Transverse colon (tissue), 4 donors: Measurements from ENCODE around the gene EPGN. TPM values are rescaled to one million over a fixed set of nuclear protein-coding genes. Genes with fewer than 3 reads are reported as not detected.

Experiments used
- DNase-seq: peaks from one replicate; pipeline ENCODE4 v3.0.0-alpha.2; 2019
- H3K27ac ChIP-seq, 4 donors: fragments of 200-600 bp; sonication (generic); 2 replicates each; pipeline ENCODE4 v1.5.1; 2016 to 2018; ENCODE audit warnings: inconsistent platforms in 4 of 4
- H3K27me3 ChIP-seq: fragments of 200-600 bp; sonication (generic); 2 replicates; pipeline ENCODE4 v1.5.1; 2017; ENCODE audit warnings: inconsistent platforms
- H3K36me3 ChIP-seq, 4 donors: fragments of 200-600 bp; sonication (generic); 2 replicates each; pipeline ENCODE4 v1.5.1; 2017 to 2019; ENCODE audit warnings: inconsistent platforms in 4 of 4
- H3K4me1 ChIP-seq, 4 donors: fragments of 200-600 bp; sonication (generic); 2 replicates each; pipeline ENCODE4 v1.5.1; 2017 to 2020; ENCODE audit warnings: inconsistent platforms in 4 of 4
- H3K4me3 ChIP-seq, 4 donors: fragments of 200-600 bp; sonication (generic); 1 replicate in 1 of 4; 2 replicates in 3 of 4; pipeline versions ENCODE4 v1.5.1 to v1.6.1; 2017 to 2019; ENCODE audit warnings: inconsistent platforms in 4 of 4
- H3K9me3 ChIP-seq, 2 donors: fragments of 200-600 bp; sonication (generic); 2 replicates each; pipeline ENCODE4 v1.5.1; 2017 to 2019; ENCODE audit warnings: inconsistent platforms in 2 of 2
- EP300 ChIP-seq: sonication (generic); formaldehyde crosslinking; IDR thresholded peaks from one replicate; pipeline ENCODE4 v1.6.1; 2017; ENCODE audit warnings: antibody characterized with exemption, low read depth
- POLR2A ChIP-seq: fragments of 450-650 bp; IDR thresholded peaks from one replicate; pipeline ENCODE4 v1.6.1; 2016; ENCODE audit warnings: antibody characterized with exemption, mild to moderate bottlenecking, moderate library complexity
- POLR2AphosphoS5 ChIP-seq, 3 donors: sonication (generic); formaldehyde crosslinking; IDR thresholded peaks; one replicate each; pipeline ENCODE4 v1.6.1; 2016; ENCODE audit warnings: antibody characterized with exemption in 3 of 3
- WGBS, 2 donors: methylation state at CpG; one replicate each; pipeline ENCODE4 v1.1.5; 2018; ENCODE audit warnings: low coverage in 1 of 2; 5-methylcytosine and 5-hydroxymethylcytosine counted together
- in situ Hi-C, 4 donors: fragments of 200-750 bp; cut with MboI; loops; one replicate each; pipeline versions ENCODE4 v1.15.0 to v1.15.1; 2017; ENCODE audit warnings: low sequenced_read_pairs in 3 of 4, low pct_ligation_motif_present in 1 of 4, low pct_unique_long_range_greater_than_20kb in 1 of 4
- intact Hi-C: fragments of 100-400 bp; cut with DNase I; formaldehyde crosslinking; loops from one replicate; pipeline ENCODE4 v1.15.1; 2023; ENCODE audit warnings: low total_unique reads
- total RNA-seq, 4 donors: library from RNA; depleted of rRNA; stranded (reverse); fragments of >200 nt; gene quantifications; one replicate each; pipeline ENCODE4 v1.1.0, GENCODE V29; 2016
- TF ChIP-seq, protein P1 (sequence below), 5 experiments: fragments of 200-600 bp in 3 of 5; fragments of 450-650 bp in 2 of 5; sonication (generic) in 3 of 5; IDR thresholded peaks; 1 replicate in 2 of 5; 2 replicates in 3 of 5; pipeline ENCODE4 v1.5.1; 2016 to 2017; ENCODE audit warnings: antibody characterized with exemption in 5 of 5, inconsistent platforms in 3 of 5, mild to moderate bottlenecking in 2 of 5, moderate library complexity in 1 of 5

EPGN gene
- total RNA-seq, 4 donors from 2014 or later = not detected

- no peak for DNase-seq
- Histone ChIP-seq H3K27me3 (no peaks in the 10 kb centered on the region), H3K27ac (no peak overlapping the region), H3K4me3 (no peak overlapping the region), H3K36me3 (no peaks in the 10 kb centered on the region), H3K4me1 (no peaks in the 10 kb centered on the region), H3K9me3 (no peaks in the 10 kb centered on the region)
- intact Hi-C loops (no loop called here), in situ Hi-C loops (loop anchor here (10.0 to 25.0 kb wide), 2 partner anchors 114 to 122 kb away; no protein-coding TSS in a partner anchor)
- TF ChIP-seq POLR2AphosphoS5 (IDR thresholded peaks at IDR 0.05) = no peak
- no peak for TF ChIP-seq EP300
- no peak for TF ChIP-seq POLR2A
- TF ChIP-seq, protein P1, sequence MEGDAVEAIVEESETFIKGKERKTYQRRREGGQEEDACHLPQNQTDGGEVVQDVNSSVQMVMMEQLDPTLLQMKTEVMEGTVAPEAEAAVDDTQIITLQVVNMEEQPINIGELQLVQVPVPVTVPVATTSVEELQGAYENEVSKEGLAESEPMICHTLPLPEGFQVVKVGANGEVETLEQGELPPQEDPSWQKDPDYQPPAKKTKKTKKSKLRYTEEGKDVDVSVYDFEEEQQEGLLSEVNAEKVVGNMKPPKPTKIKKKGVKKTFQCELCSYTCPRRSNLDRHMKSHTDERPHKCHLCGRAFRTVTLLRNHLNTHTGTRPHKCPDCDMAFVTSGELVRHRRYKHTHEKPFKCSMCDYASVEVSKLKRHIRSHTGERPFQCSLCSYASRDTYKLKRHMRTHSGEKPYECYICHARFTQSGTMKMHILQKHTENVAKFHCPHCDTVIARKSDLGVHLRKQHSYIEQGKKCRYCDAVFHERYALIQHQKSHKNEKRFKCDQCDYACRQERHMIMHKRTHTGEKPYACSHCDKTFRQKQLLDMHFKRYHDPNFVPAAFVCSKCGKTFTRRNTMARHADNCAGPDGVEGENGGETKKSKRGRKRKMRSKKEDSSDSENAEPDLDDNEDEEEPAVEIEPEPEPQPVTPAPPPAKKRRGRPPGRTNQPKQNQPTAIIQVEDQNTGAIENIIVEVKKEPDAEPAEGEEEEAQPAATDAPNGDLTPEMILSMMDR (IDR thresholded peaks at IDR 0.05) = no peak
Measured at GRCh38 chr4:74309223-74309622, 953 bp downstream of the EPGN start.

DNA sequence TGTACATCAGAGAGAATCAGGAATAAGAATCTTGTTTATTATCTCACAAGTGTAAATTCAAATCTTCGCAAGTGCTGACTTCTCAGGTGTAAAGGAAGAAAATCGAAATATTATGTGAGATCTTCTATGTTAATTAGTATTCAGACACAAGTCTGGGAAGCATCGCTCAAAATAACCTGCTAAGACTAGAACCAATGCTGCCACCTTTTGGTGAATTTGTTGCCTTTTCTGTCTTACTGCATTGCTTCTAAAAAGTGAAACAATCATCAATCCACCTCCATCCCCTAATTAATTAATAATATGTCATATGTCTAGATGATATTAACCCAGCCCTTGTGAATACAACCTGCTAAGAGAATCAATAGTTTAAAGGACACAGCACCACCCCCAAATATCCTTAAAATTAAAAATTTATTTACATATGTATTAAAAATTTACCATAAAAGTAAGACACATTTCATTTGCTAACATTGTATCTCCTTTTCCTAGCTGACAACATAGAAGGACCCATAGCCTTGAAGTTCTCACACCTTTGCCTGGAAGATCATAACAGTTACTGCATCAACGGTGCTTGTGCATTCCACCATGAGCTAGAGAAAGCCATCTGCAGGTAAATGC lies 3.5 kb downstream of the EPGN start:
- in situ Hi-C loops (loop anchor here in 2 of 4 donors (10.0 to 25.0 kb wide), 2 partner anchors 87 to 125 kb away; no protein-coding TSS in a partner anchor), intact Hi-C loops (no loop called here)
- no peaks in the 10 kb centered on the region for H3K9me3 ChIP-seq
- no peaks in the 10 kb centered on the region for H3K36me3 ChIP-seq
- no peaks in the 10 kb centered on the region for H3K4me1 ChIP-seq
- no peak overlapping the region for H3K27ac ChIP-seq
- H3K4me3 ChIP-seq = no peak overlapping the region
- no peak for DNase-seq
- TF ChIP-seq POLR2AphosphoS5 (IDR thresholded peaks at IDR 0.05) (no peak), POLR2A (no peak), EP300 (no peak)
- TF ChIP-seq, protein P1 (IDR thresholded peaks at IDR 0.05) = peak; percentile 20 to 55 (median 45)
- no peaks in the 10 kb centered on the region for H3K27me3 ChIP-seq
- WGBS, 2 donors = 26 to 27% methylated on average over 4 of the region's 4 CpGs

GRCh38 chr4:74314329-74314728 lies 6.1 kb downstream of the EPGN start:
- WGBS, 2 donors = 89 to 100% methylated on average over 2 of the region's 2 CpGs

GRCh38 chr4:74314944-74315343 lies 6.7 kb downstream of the EPGN start:
- WGBS, 2 donors = 75% methylated on average over 2 of the region's 2 CpGs; no CpG with 5 or more reads in 1 of the 2 donors
- Histone ChIP-seq H3K9me3 (no peaks in the 10 kb centered on the region), H3K4me3 (no peak overlapping the region), H3K36me3 (no peaks in the 10 kb centered on the region), H3K27me3 (no peaks in the 10 kb centered on the region), H3K27ac (no peak overlapping the region), H3K4me1 (no peaks in the 10 kb centered on the region)
- in situ Hi-C loops (loop anchor here in 2 of 4 donors (10.0 to 25.0 kb wide), 2 partner anchors 90 to 128 kb away; no protein-coding TSS in a partner anchor), intact Hi-C loops (no loop called here)
- DNase-seq = no peak
- TF ChIP-seq, protein P1 (IDR thresholded peaks at IDR 0.05) = no peak
- TF ChIP-seq POLR2A (no peak), POLR2AphosphoS5 (IDR thresholded peaks at IDR 0.05) (no peak), EP300 (no peak)

More at GRCh38 chr4:74314329-74314728, 6.1 kb downstream of the EPGN start:
- no peak for DNase-seq
- H3K4me1 ChIP-seq = no peaks in the 10 kb centered on the region
- TF ChIP-seq POLR2AphosphoS5 (IDR thresholded peaks at IDR 0.05) (no peak), POLR2A (no peak), EP300 (no peak)
- TF ChIP-seq, protein P1 (IDR thresholded peaks at IDR 0.05) = no peak
- H3K36me3 ChIP-seq = no peaks in the 10 kb centered on the region
- H3K9me3 ChIP-seq = no peaks in the 10 kb centered on the region
- H3K27ac ChIP-seq = no peak overlapping the region
- no peaks in the 10 kb centered on the region for H3K27me3 ChIP-seq
- intact Hi-C loops = no loop called here
- in situ Hi-C loops = loop anchor here in 2 of 4 donors (10.0 to 25.0 kb wide), 2 partner anchors 90 to 127 kb away; no protein-coding TSS in a partner anchor
- H3K4me3 ChIP-seq = no peak overlapping the region
